Endodermal cell (in vitro differentiated cells): ENCODE results near the gene CYSTM1. TPM values are rescaled to one million over a fixed set of nuclear protein-coding genes. Genes with fewer than 3 reads are reported as not detected.

Experiments
- DNase-seq: peaks from one replicate; pipeline ENCODE4 v3.0.0-alpha.2; 2017
- H3K27ac ChIP-seq: 2 replicates; pipeline ENCODE4 v1.5.1; 2013; ENCODE audit warnings: mild to moderate bottlenecking, low read depth, low read length, moderate library complexity
- H3K27me3 ChIP-seq: 2 replicates; pipeline ENCODE4 v1.6.1; 2013; ENCODE audit warnings: mild to moderate bottlenecking, low read length, moderate library complexity; ENCODE audit not compliant: insufficient read depth, control insufficient read depth, poor library complexity, severe bottlenecking
- H3K36me3 ChIP-seq: 2 replicates; pipeline ENCODE4 v1.7.0; 2013; ENCODE audit warnings: mild to moderate bottlenecking, low read length, moderate library complexity; ENCODE audit not compliant: control insufficient read depth, insufficient read depth
- H3K4me1 ChIP-seq: one replicate; pipeline ENCODE4 v1.7.0; 2013; ENCODE audit warnings: low read length; ENCODE audit not compliant: control insufficient read depth, insufficient read depth
- H3K4me3 ChIP-seq: 2 replicates; pipeline ENCODE4 v1.5.1; 2013; ENCODE audit warnings: mild to moderate bottlenecking, low read length, moderate library complexity
- H3K9ac ChIP-seq: 2 replicates; pipeline ENCODE4 v1.6.1; 2013; ENCODE audit warnings: mild to moderate bottlenecking, low read length, moderate library complexity; ENCODE audit not compliant: poor library complexity, severe bottlenecking; ENCODE audit errors: extremely low read depth
- H3K9me3 ChIP-seq: 2 replicates; pipeline ENCODE4 v1.6.1; 2013; ENCODE audit warnings: mild to moderate bottlenecking, low read length, moderate library complexity; ENCODE audit not compliant: control insufficient read depth
- H3K27ac Mint-ChIP-seq: 2 replicates; pipeline ENCODE4 v1.8.0; 2020; ENCODE audit warnings: mixed read lengths
- H3K27me3 Mint-ChIP-seq: 2 replicates; pipeline ENCODE4 v1.8.0; 2021; ENCODE audit warnings: mild to moderate bottlenecking, mixed read lengths; ENCODE audit not compliant: insufficient read depth
- H3K36me3 Mint-ChIP-seq: 2 replicates; pipeline ENCODE4 v1.8.0; 2020; ENCODE audit warnings: low read depth, mixed read lengths
- H3K4me1 Mint-ChIP-seq: 2 replicates; pipeline ENCODE4 v1.8.0; 2020; ENCODE audit warnings: mixed read lengths
- H3K4me3 Mint-ChIP-seq: 2 replicates; pipeline ENCODE4 v1.8.0; 2020; ENCODE audit warnings: mild to moderate bottlenecking, moderate library complexity, mixed read lengths
- H3K9me3 Mint-ChIP-seq: 2 replicates; pipeline ENCODE4 v1.8.0; 2020; ENCODE audit warnings: mild to moderate bottlenecking, mixed read lengths
- WGBS, 2 experiments: methylation state at CpG; one replicate each; pipeline versions ENCODE4 v1.1.5 to v1.1.7; 2013; ENCODE audit warnings: missing lambda C conversion rate in 2 of 2, mixed read lengths in 1 of 2; ENCODE audit not compliant: insufficient coverage in 1 of 2, insufficient read length in 1 of 2; 5-methylcytosine and 5-hydroxymethylcytosine counted together
- total RNA-seq, 2 donors: library from RNA; stranded (reverse); fragmentation: NEBNext Ultra II Directional in 1 of 2; extraction: Animal tissue kit (Norgen Biotek cat#: 25700) in 1 of 2; gene quantifications; 2 replicates in 1 of 2; 3 replicates in 1 of 2; pipeline ENCODE4 v1.2.1, GENCODE V29; 2021
- TF ChIP-seq, protein P1 (sequence below): fragments of 200-600 bp; sonication (generic); conservative IDR thresholded peaks from 2 replicates; pipeline ENCODE4 v1.5.0; 2021; ENCODE audit warnings: antibody characterized with exemption, mild to moderate bottlenecking

CYSTM1 gene
- total RNA-seq, 2 donors from 2014 or later = 30.7 to 38.1 TPM

DNA sequence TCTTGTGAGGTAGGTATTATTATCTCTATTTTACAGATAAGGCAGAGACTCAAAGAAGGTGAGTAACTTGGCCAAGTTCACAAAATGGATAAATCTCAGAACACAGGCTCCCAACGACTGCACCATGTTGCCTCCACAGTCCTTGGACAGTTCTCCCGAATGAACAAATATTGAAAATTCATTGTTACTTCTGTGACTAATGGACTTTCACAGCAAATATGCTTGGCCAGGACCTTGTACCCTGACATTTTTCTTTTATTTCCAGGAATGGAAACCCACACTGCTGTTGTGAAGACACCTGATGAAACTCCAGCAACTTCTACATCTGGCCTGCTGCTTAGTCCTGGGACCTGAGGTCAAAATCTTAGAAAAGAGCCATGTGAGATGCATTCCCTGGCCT lies 2.5 kb upstream of the CYSTM1 start:
- Mint-ChIP-seq H3K27ac (no peak overlapping the region), H3K4me1 (peaks cover 17% of the 10 kb centered on the region), H3K27me3 (peaks cover 20% of the 10 kb centered on the region), H3K4me3 (no peak overlapping the region), H3K9me3 (no peaks in the 10 kb centered on the region), H3K36me3 (no peaks in the 10 kb centered on the region)
- Histone ChIP-seq H3K27ac (no peak overlapping the region), H3K36me3 (no peaks in the 10 kb centered on the region), H3K9me3 (no peaks in the 10 kb centered on the region), H3K4me3 (no peak overlapping the region), H3K27me3 (peaks cover 25% of the 10 kb centered on the region), H3K9ac (no peak overlapping the region), H3K4me1 (peaks cover 3% of the 10 kb centered on the region)
- 89 to 92% methylated on average over 2 of the region's 2 CpGs for WGBS, 2 experiments
- DNase-seq = no peak
- TF ChIP-seq, protein P1, sequence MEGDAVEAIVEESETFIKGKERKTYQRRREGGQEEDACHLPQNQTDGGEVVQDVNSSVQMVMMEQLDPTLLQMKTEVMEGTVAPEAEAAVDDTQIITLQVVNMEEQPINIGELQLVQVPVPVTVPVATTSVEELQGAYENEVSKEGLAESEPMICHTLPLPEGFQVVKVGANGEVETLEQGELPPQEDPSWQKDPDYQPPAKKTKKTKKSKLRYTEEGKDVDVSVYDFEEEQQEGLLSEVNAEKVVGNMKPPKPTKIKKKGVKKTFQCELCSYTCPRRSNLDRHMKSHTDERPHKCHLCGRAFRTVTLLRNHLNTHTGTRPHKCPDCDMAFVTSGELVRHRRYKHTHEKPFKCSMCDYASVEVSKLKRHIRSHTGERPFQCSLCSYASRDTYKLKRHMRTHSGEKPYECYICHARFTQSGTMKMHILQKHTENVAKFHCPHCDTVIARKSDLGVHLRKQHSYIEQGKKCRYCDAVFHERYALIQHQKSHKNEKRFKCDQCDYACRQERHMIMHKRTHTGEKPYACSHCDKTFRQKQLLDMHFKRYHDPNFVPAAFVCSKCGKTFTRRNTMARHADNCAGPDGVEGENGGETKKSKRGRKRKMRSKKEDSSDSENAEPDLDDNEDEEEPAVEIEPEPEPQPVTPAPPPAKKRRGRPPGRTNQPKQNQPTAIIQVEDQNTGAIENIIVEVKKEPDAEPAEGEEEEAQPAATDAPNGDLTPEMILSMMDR = no peak

DNA sequence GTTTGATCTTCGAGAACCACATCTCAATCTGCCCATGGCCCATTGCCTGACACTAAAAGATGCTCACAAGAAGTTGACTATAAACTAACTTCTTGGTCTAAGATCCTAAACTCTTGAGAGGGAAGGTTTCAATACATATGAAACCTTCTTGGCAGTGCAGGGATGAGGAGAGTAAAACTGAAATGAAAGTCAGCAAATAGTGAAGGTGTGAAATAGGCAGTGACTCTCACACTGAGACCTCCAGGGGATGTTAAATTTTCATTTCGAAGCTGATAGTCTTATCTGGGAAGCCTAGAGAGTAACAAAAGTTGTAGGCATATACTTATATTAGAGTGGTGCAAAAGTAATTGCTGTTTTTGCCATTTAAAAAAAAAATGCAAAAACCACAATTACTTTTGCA lies 974 bp upstream of the CYSTM1 start:
- H3K9me3 Mint-ChIP-seq = no peaks in the 10 kb centered on the region
- H3K27ac Mint-ChIP-seq = no peak overlapping the region

DNA sequence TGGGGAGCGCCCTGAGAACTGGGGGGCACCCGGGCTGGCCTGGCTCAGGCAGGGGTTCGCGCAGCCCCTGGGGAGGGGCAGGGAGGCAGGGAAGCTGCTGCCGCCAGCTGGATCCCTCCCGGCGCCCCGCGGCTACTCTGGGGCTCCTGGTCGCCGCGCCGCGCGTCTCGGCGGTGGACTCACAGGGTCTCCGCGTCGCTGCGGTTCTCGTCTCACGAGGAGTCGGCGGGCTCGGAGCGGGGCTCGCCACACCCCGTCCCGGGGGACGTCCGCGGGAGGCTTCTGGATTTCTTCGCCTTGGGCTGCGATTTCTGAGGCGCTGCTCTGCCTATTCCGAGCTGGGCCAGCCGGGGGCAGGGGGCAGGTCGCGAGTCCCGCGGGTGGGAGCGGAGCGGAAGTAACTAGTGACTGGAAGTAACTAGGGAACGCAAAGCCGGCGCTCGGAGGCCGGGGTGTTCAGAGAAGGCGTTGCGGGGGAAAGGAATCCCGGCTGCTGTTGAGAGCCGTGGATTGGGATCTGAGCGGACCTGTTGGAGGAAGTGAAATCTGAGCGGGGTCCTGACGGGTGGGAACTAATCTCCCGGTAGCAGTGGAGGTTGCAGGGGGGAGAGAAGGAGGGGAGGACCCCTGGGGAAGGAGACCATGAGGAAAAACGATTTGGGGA lies 511 bp downstream of the CYSTM1 start:
- H3K36me3 ChIP-seq = no peaks in the 10 kb centered on the region
- H3K9me3 Mint-ChIP-seq = no peaks in the 10 kb centered on the region
- H3K27me3 Mint-ChIP-seq = peaks cover 20% of the 10 kb centered on the region
- peak overlapping the region; percentile 86 for H3K27ac ChIP-seq
- H3K4me1 Mint-ChIP-seq = peaks cover 17% of the 10 kb centered on the region
- peak overlapping the region; percentile 94 for H3K27ac Mint-ChIP-seq
- no peaks in the 10 kb centered on the region for H3K9me3 ChIP-seq
- peak; percentile 86 for DNase-seq
- H3K4me3 ChIP-seq = peak overlapping the region; percentile 99
- H3K4me1 ChIP-seq = peaks cover 3% of the 10 kb centered on the region
- peaks cover 25% of the 10 kb centered on the region for H3K27me3 ChIP-seq
- TF ChIP-seq, protein P1 = peak; percentile 50
- WGBS, 2 experiments = 0 to 1% methylated on average over 39 to 58 of the region's 58 CpGs
- H3K36me3 Mint-ChIP-seq = no peaks in the 10 kb centered on the region
- peak overlapping the region; percentile 88 for H3K4me3 Mint-ChIP-seq
- H3K9ac ChIP-seq = peak overlapping the region; percentile 91

More for the DNA sequence above, 974 bp upstream of the CYSTM1 start:
- Mint-ChIP-seq H3K36me3 (no peaks in the 10 kb centered on the region), H3K4me1 (peaks cover 17% of the 10 kb centered on the region), H3K4me3 (peak overlapping the region; percentile 88), H3K27me3 (peaks cover 20% of the 10 kb centered on the region)
- Histone ChIP-seq H3K9me3 (no peaks in the 10 kb centered on the region), H3K27me3 (peaks cover 25% of the 10 kb centered on the region), H3K9ac (no peak overlapping the region), H3K4me1 (peaks cover 3% of the 10 kb centered on the region), H3K4me3 (no peak overlapping the region), H3K36me3 (no peaks in the 10 kb centered on the region), H3K27ac (no peak overlapping the region)
- WGBS, 2 experiments = 98 to 100% methylated on average over 1 to 2 of the region's 2 CpGs
- no peak for DNase-seq
- TF ChIP-seq, protein P1 = no peak
